GM23248 (cell line): ENCODE data around the gene MICU1.

Experiments used
- EZH2 ChIP-seq: fragments of 200-600 bp; sonication (generic); IDR thresholded peaks from 2 replicates; pipeline ENCODE4 v1.6.1; 2018; ENCODE audit warnings: antibody characterized with exemption, mild to moderate bottlenecking; ENCODE audit not compliant: insufficient read depth, poor library complexity, severe bottlenecking
- EZH2phosphoT487 ChIP-seq: fragments of 200-600 bp; sonication (generic); IDR thresholded peaks from 2 replicates; pipeline ENCODE4 v1.6.1; 2018; ENCODE audit warnings: antibody characterized with exemption, moderate library complexity, mild to moderate bottlenecking, low read depth; ENCODE audit not compliant: insufficient read depth

DNA sequence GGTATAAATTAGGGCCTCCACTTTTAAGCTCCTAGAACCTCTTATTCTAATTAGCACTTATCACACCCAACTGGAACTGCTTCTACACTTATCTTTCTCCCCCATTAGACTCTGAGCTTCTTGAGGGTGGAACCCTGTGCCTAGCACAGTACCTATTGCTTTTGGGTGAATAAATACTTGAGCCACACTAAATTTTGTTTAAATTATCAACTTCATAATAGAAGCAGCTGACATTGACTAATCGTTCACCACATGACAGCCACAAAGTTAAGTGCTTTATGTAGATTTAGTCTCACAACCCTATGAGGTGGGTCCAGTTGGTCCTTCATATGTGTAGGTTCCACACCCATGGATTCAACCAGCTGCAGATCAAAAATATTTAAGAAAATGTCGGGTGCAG is 235.1 kb downstream of the MICU1 start:
- TF ChIP-seq EZH2 = no peak
- no peak for TF ChIP-seq EZH2phosphoT487
